K562 (cell line): ENCODE results near the gene HOXB6. TPM values are rescaled to one million over a fixed set of nuclear protein-coding genes. Genes with fewer than 3 reads are reported as not detected.

Source experiments
- ATAC-seq: fragments of 200-7000 bp; cut with Tn5 transposase; 3 replicates; pipeline ENCODE4 v1.9.1; 2020; ENCODE audit warnings: moderate library complexity
- BruUV-seq: library from RNA; stranded (reverse); fragments of 400-500 nt; replicated peaks from 2 replicates; lab custom pipeline; 2021; lab: Mats Ljungman, UMichigan
- CTCF ChIA-PET: fragments of 300-600 bp; formaldehyde crosslinking; extraction: SDS; loops from one replicate; lab custom pipeline; 2021; ENCODE audit warnings: low intra/inter-chr PET ratio; lab: Yijun Ruan, JAX
- POLR2A ChIA-PET: fragments of 300-600, 350-650 bp; sonication (Branson Sonifier 250); formaldehyde crosslinking; extraction: SDS; loops from one replicate; lab custom pipeline; 2021; ENCODE audit warnings: antibody characterized with exemption, inconsistent platforms; lab: Yijun Ruan, JAX
- DNase-seq, 4 experiments: peaks; one replicate each; pipeline versions ENCODE4 v3.0.0 to v3.0.0-alpha.2; 2011 to 2018; ENCODE audit warnings: low spot score in 3 of 4, mixed read lengths in 3 of 4; ENCODE audit errors: extremely low read depth in 1 of 4
- FAIRE-seq: peaks from 2 replicates; lab custom pipeline; 2011; peaks lifted over from hg19 to GRCh38; lab: Jason Lieb, UNC
- H2AFZ ChIP-seq: 2 replicates; pipeline ENCODE4 v1.6.0; 2011; ENCODE audit warnings: low read depth, low read length, control low read depth, inconsistent platforms
- H3K27ac ChIP-seq: fragments of 200-600 bp; 3 replicates; pipeline ENCODE4 v1.8.0; 2011; ENCODE audit warnings: low read depth, mild to moderate bottlenecking, control low read depth, inconsistent platforms, low read length, moderate library complexity, mixed read lengths; ENCODE audit errors: extremely low read depth
- H3K27me3 ChIP-seq, 2 experiments: fragments of 300-600 bp in 1 of 2; 2 replicates in 1 of 2; 3 replicates in 1 of 2; pipeline versions ENCODE4 v1.6.0 to v1.8.0; 2011; ENCODE audit warnings: inconsistent platforms in 2 of 2, low read length in 2 of 2, mild to moderate bottlenecking in 1 of 2, mixed read lengths in 1 of 2, moderate library complexity in 1 of 2; ENCODE audit not compliant: control insufficient read depth in 2 of 2, insufficient read depth in 2 of 2
- H3K36me3 ChIP-seq: fragments of 300-600 bp; 3 replicates; pipeline ENCODE4 v1.8.0; 2011; ENCODE audit warnings: mild to moderate bottlenecking, low read length, inconsistent platforms; ENCODE audit not compliant: control insufficient read depth, insufficient read depth
- H3K4me1 ChIP-seq, 2 experiments: fragments of 200-600 bp in 1 of 2; replicated peaks in 1 of 2; 2 replicates in 1 of 2; 3 replicates in 1 of 2; pipeline versions ENCODE4 v1.5.1 to v1.8.0; 2011; ENCODE audit warnings: inconsistent platforms in 2 of 2, low read length in 2 of 2, mild to moderate bottlenecking in 1 of 2, mixed read lengths in 1 of 2, moderate library complexity in 1 of 2; ENCODE audit not compliant: control insufficient read depth in 2 of 2, insufficient read depth in 2 of 2
- H3K4me2 ChIP-seq: 2 replicates; pipeline ENCODE4 v1.6.1; 2011; ENCODE audit warnings: low read length, control low read depth, inconsistent platforms, mixed read lengths; ENCODE audit not compliant: insufficient read depth
- H3K4me3 ChIP-seq: fragments of 200-600 bp; sonication (generic), shearing (Covaris generic); 2 replicates; pipeline ENCODE4 v1.5.1; 2016; ENCODE audit warnings: control low read depth, inconsistent platforms
- H3K79me2 ChIP-seq: fragments of 200-600 bp; 3 replicates; pipeline ENCODE4 v1.8.0; 2011; ENCODE audit warnings: low read length, inconsistent platforms; ENCODE audit not compliant: control insufficient read depth, insufficient read depth
- H3K9ac ChIP-seq, 2 experiments: 2 replicates each; pipeline versions ENCODE4 v1.6.0 to v1.6.1; 2011; ENCODE audit warnings: low read depth in 2 of 2, low read length in 2 of 2, control low read depth in 1 of 2, inconsistent platforms in 1 of 2, mild to moderate bottlenecking in 1 of 2, mixed read lengths in 1 of 2; ENCODE audit not compliant: insufficient read depth in 1 of 2
- H3K9me1 ChIP-seq: one replicate; pipeline ENCODE4 v1.6.0; 2011; ENCODE audit warnings: inconsistent platforms, mild to moderate bottlenecking, low read length, moderate library complexity; ENCODE audit not compliant: control insufficient read depth, insufficient read depth
- H3K9me3 ChIP-seq: replicated peaks from 2 replicates; pipeline ENCODE4 v1.5.1; 2011; ENCODE audit warnings: low read depth, low read length, inconsistent platforms; ENCODE audit not compliant: control insufficient read depth, insufficient read depth
- H4K20me1 ChIP-seq: replicated peaks from 2 replicates; pipeline ENCODE4 v1.6.1; 2011; ENCODE audit warnings: low read length, inconsistent platforms, mixed read lengths; ENCODE audit not compliant: control insufficient read depth, insufficient read depth
- BCOR ChIP-seq: fragments of 450-650 bp; IDR thresholded peaks from 2 replicates; pipeline ENCODE4 v1.6.1; 2016
- NCOA4 ChIP-seq: fragments of 450-650 bp; IDR thresholded peaks from 2 replicates; pipeline ENCODE4 v1.6.1; 2018; ENCODE audit warnings: mild to moderate bottlenecking; ENCODE audit not compliant: partially characterized antibody
- NR2C1 ChIP-seq, 2 experiments: fragments of 450-650 bp; IDR thresholded peaks; 2 replicates each; pipeline ENCODE4 v1.6.1; 2017; ENCODE audit warnings: mild to moderate bottlenecking in 2 of 2, antibody characterized with exemption in 1 of 2, inconsistent platforms in 1 of 2, missing compliant biosample characterization in 1 of 2, missing genetic modification characterization in 1 of 2
- POLR2G ChIP-seq: fragments of 200-400 bp; formaldehyde crosslinking; IDR thresholded peaks from 2 replicates; pipeline ENCODE4 v1.6.1; 2017; ENCODE audit warnings: low read depth, mild to moderate bottlenecking, antibody characterized with exemption, low read length, moderate library complexity
- RBFOX2 ChIP-seq: fragments of 200-400 bp; formaldehyde crosslinking; IDR thresholded peaks from 2 replicates; pipeline ENCODE4 v1.6.1; 2017; ENCODE audit warnings: low read depth, mild to moderate bottlenecking, low read length, moderate library complexity
- RBM22 ChIP-seq: fragments of 200-400 bp; formaldehyde crosslinking; IDR thresholded peaks from 2 replicates; pipeline ENCODE4 v1.6.1; 2018; ENCODE audit warnings: low read length, low read depth; ENCODE audit not compliant: poor library complexity, severe bottlenecking
- SIN3B ChIP-seq: fragments of 450-650 bp; IDR thresholded peaks from 2 replicates; pipeline ENCODE4 v1.6.1; 2017; ENCODE audit warnings: low read depth, mild to moderate bottlenecking, moderate library complexity
- WGBS: fragments of 100-300 bp; shearing (Covaris generic); methylation state at CpG from one replicate; pipeline ENCODE4 v1.1.6; 2016; ENCODE audit warnings: low coverage, mixed read lengths; ENCODE audit not compliant: insufficient coverage; ENCODE audit errors: missing lambda C conversion rate; 5-methylcytosine and 5-hydroxymethylcytosine counted together
- in situ Hi-C: fragments of 300-500 bp; cut with MboI; formaldehyde crosslinking; loops from 4 replicates; pipeline ENCODE4 v1.15.0; 2018; ENCODE audit warnings: inconsistent platforms, mixed read lengths
- intact Hi-C: fragments of 100-400 bp; cut with micrococcal nuclease; formaldehyde crosslinking; loops from 2 replicates; pipeline ENCODE4 v1.14.2; 2022
- polyA plus RNA-seq, 8 experiments: library from polyadenylated mRNA; depleted of rRNA in 4 of 8; stranded (reverse) in 5 of 8; unstranded in 3 of 8; fragments of >200 nt; fragmentation: Nextera tagmentation in 2 of 8; fragmentation: Illumina TruSeq in 1 of 8; extraction: Ambion mirVana in 2 of 8; extraction: Trizol in 1 of 8; gene quantifications; 2 replicates each; pipeline versions ENCODE4 v1.2.1 to v1.2.3, GENCODE V29; 2011 to 2014; ENCODE audit warnings: inconsistent platforms in 1 of 8, missing spikeins in 1 of 8
- total RNA-seq, 7 experiments: library from RNA; depleted of rRNA in 6 of 7; stranded (reverse); fragments of >200 nt in 6 of 7; fragmentation: Illumina TruSeq in 2 of 7; extraction: Trizol in 2 of 7; gene quantifications; 2 replicates each; pipeline versions ENCODE4 v1.2.1 to v1.2.3, GENCODE V29; 2011 to 2021; ENCODE audit warnings: low replicate concordance in 1 of 7
- TF ChIP-seq, protein P1 (sequence below): fragments of 200-800 bp; sonication (Bioruptor generic); IDR thresholded peaks from 2 replicates; pipeline ENCODE4 v1.6.1; 2017; ENCODE audit warnings: missing genetic modification characterization, missing compliant biosample characterization

HOXB6 gene
- total and polyA plus RNA-seq, 9 of the 15 experiments (the other 6 are each of a cell fraction or from before 2014, with no cell fraction given), result 1.2 to 14.8 (median 4.9) TPM

- no peak for TF ChIP-seq NCOA4
Measured at GRCh38 chr17:48552466-48553189, 52.2 kb downstream of the HOXB6 start (continued).

DNA sequence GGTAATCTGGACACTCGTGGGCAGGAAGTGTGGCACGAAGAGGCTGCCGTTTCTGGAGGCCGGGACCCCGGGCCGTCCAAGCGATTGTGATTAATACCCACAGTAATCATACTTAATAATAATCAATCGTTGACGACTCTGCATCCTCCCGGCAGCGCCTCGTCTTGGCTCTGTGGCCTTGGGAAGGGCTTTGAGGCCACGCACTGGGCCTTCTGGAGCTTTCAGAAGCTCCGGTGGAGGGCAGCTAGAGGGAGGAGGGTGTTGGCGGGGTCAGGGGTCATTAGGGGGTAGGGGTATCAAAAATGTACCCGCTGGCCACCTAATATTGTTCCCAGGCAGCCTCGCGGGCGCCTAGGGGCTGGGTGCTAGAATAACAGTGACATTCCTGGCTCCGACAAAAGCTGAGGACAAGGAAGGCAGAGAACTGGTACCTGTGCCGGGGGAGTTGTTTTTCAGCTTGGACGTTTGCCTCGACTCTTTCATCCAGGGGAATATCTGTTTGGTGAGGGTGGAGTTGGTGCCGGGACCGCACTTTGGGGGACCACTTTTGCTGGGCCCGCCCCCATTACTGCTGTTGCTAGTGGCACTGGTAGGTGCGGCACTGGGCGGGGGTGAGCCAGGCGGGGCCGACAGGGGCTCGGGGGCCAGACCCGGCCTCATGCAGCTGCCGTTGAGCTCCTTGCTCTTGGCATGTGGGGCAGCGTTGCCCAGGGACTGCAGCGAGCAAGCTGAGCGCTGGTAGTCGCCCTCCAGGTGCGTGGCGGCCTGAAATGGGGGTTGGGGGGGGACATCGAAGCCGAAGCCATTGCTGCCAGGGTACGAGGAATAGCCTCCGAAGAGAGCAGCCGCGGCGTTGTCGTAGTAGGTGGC lies 53.0 kb downstream of the HOXB6 start:
- FAIRE-seq, result no peak
- peaks cover 59% of the 10 kb centered on the region; the same call in 2 of the 3 replicates for H3K36me3 ChIP-seq
- peak; percentile 27 for TF ChIP-seq RBM22
- TF ChIP-seq POLR2G, result peak; percentile 57
- peak; percentile 50 for TF ChIP-seq RBFOX2
- TF ChIP-seq BCOR, result no peak
- 0 out of 2 replicates have a peak, but pooled peaks have one; percentile 36 for TF ChIP-seq NR2C1 (IDR thresholded peaks at IDR 0.05)
- no peak for TF ChIP-seq NR2C1 (tag; IDR thresholded peaks at IDR 0.05)
- TF ChIP-seq SIN3B, result no peak
- TF ChIP-seq, protein P1, sequence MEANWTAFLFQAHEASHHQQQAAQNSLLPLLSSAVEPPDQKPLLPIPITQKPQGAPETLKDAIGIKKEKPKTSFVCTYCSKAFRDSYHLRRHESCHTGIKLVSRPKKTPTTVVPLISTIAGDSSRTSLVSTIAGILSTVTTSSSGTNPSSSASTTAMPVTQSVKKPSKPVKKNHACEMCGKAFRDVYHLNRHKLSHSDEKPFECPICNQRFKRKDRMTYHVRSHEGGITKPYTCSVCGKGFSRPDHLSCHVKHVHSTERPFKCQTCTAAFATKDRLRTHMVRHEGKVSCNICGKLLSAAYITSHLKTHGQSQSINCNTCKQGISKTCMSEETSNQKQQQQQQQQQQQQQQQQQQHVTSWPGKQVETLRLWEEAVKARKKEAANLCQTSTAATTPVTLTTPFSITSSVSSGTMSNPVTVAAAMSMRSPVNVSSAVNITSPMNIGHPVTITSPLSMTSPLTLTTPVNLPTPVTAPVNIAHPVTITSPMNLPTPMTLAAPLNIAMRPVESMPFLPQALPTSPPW (CRISPR knock-in tag), result 0 out of 2 replicates have a peak, but pooled peaks have one; percentile 3
- TF ChIP-seq, all 486 proteins: peak for 5
- no peaks in the 10 kb centered on the region for H4K20me1 ChIP-seq
- H3K9me3 ChIP-seq, result no peaks in the 10 kb centered on the region
- no peak overlapping the region for H3K27ac ChIP-seq
- H2AFZ ChIP-seq, result no peak overlapping the region
- peaks cover 67% of the 10 kb centered on the region for H3K79me2 ChIP-seq
- H3K4me1 ChIP-seq, result peaks cover 44 to 58% of the 10 kb centered on the region in 2 experiments
- H3K27me3 ChIP-seq, result no peaks in the 10 kb centered on the region
- intact Hi-C loops (no loop called here), in situ Hi-C loops (no loop called here)
- H3K9ac ChIP-seq, result no peak overlapping the region
- no peak overlapping the region for H3K4me3 ChIP-seq
- ATAC-seq, result no peak
- WGBS, result 97% methylated on average over 28 of the region's 47 CpGs
- H3K9me1 ChIP-seq, result no peaks in the 10 kb centered on the region
- no peak for DNase-seq
- no TSS peak for BruUV-seq
- POLR2A ChIA-PET, result interaction anchor here (0.5 to 1.0 kb wide), 4 partner anchors 10 to 36 kb away, joined by 3 read pairs; no protein-coding TSS in a partner anchor
- H3K4me2 ChIP-seq, result no peak overlapping the region
- CTCF ChIA-PET, result no interaction called here
